Gastrocnemius medialis (tissue), 4 donors: ENCODE data around the gene AXL.

Experiments
- POLR2A ChIP-seq, 2 donors: fragments of 450-650 bp; IDR thresholded peaks; one replicate each; pipeline ENCODE4 v1.6.1; 2017; ENCODE audit warnings: antibody characterized with exemption in 2 of 2, mild to moderate bottlenecking in 2 of 2, moderate library complexity in 2 of 2
- TF ChIP-seq, protein P1 (sequence below), 5 experiments: fragments of 450-650 bp in 3 of 5; fragments of 200-600 bp in 2 of 5; sonication (generic) in 2 of 5; IDR thresholded peaks in 4 of 5; conservative IDR thresholded peaks in 1 of 5; 1 replicate in 4 of 5; 2 replicates in 1 of 5; pipeline ENCODE4 v1.5.1; 2016 to 2019; ENCODE audit warnings: antibody characterized with exemption in 5 of 5, mild to moderate bottlenecking in 3 of 5, moderate library complexity in 3 of 5

DNA sequence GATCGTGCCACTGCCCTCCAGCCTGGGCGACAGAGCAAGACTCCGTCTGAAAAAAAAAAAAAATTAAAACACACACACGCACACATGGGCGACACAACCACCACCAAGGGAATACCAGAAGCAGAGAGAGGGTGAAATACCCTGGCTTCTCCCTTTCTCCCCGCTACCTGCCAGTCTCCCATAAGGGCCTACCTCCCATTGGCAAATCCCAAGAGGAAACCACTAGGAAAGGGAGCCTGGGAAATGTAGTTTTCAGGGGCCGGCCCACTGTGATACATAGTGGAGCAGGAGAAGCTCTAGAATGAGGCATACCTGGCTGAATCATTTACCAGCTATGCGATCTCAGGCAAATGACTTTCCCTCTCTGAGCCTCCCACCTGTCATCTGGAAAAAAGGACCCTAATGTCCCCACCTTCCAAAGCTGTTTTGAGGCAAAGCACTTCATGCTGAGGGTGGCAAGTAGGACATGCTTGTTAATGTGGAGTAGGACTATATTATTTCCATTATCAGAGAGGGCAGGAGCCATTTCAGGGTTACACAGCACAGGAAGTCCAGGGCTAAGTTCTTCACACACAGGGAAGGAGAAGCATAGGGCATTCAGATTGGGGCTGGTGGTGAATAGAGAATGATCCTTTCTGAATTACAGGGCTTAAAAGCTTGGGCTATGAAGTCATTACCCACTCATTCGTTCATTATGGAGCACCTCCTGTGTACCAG, 30.8 kb downstream of the AXL start:
- TF ChIP-seq, protein P1, sequence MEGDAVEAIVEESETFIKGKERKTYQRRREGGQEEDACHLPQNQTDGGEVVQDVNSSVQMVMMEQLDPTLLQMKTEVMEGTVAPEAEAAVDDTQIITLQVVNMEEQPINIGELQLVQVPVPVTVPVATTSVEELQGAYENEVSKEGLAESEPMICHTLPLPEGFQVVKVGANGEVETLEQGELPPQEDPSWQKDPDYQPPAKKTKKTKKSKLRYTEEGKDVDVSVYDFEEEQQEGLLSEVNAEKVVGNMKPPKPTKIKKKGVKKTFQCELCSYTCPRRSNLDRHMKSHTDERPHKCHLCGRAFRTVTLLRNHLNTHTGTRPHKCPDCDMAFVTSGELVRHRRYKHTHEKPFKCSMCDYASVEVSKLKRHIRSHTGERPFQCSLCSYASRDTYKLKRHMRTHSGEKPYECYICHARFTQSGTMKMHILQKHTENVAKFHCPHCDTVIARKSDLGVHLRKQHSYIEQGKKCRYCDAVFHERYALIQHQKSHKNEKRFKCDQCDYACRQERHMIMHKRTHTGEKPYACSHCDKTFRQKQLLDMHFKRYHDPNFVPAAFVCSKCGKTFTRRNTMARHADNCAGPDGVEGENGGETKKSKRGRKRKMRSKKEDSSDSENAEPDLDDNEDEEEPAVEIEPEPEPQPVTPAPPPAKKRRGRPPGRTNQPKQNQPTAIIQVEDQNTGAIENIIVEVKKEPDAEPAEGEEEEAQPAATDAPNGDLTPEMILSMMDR (IDR thresholded peaks at IDR 0.05 in 4 of 5, conservative IDR thresholded peaks at IDR 0.05 in 1 of 5), result no peak
- no peak for TF ChIP-seq POLR2A (IDR thresholded peaks at IDR 0.05)
